Activated CD8-positive, alpha-beta memory T cell treated with anti-CD3 and anti-CD28 coated beads for 1 hour (primary cell): ENCODE results near the gene SLC27A1.
"Not testable (repeated sequence)": the region's sequence is repeated elsewhere in the genome, so short reads cannot be mapped to it uniquely, and the experiment has no call there.

Experiments
- DNase-seq, 2 donors: peaks; one replicate each; pipeline ENCODE4 v3.0.0-alpha.2; 2020; ENCODE audit warnings: low read depth in 1 of 2; ENCODE audit errors: extremely low read depth in 1 of 2

SLC27A1 gene

DNA sequence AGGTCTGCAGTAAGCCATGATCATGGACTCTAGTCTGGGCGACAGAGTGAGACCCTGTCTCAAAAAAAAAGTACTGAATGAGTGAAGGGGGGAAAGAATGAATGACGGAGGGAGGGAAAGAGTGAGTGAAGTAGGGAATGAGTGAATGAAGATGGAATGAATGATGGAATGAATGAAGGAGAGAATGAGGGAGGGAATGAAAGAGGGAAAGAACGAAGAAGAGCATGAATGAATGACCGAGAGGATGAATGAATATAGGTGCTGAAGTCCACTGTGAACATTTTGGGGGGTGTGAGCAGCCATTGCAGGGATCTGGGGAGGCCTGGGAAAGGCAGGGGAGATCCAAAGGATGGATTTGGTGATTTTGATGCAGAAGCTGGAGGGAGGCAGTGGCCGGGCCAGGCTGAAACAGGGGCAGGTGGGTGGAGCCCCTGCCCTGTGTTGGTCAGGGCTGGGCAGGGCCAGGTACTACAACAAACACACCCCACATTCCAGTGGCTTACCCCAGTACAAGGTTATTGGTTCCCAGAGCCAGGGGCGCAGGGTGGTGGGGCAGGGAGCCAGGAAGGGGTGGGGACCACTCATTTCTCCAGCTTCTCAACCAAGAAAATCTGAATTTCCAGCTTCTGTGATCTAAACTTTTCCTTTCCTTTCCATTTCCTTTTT lies 14.3 kb downstream of the SLC27A1 start:
- DNase-seq = no peak

DNA sequence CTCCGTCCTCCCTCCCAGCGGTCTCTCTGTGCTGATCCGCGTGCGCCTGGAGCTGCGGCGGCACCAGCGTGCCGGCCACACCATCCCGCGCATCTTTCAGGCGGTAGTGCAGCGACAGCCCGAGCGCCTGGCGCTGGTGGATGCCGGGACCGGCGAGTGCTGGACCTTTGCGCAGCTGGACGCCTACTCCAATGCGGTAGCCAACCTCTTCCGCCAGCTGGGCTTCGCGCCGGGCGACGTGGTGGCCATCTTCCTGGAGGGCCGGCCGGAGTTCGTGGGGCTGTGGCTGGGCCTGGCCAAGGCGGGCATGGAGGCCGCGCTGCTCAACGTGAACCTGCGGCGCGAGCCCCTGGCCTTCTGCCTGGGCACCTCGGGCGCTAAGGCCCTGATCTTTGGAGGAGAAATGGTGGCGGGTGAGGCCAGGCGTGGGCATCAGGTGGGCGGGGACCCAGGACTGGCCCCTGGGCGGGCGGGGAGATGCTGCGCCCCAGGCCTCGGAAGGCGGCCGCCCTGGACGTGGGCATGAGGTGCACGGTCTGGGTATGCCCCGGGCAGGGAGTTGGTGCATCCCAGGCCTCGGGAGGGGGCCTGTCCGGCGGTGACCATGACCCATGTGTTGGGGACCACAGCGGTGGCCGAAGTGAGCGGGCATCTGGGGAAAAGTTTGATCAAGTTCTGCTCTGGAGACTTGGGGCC lies 16.4 kb downstream of the SLC27A1 start:
- DNase-seq = no peak

DNA sequence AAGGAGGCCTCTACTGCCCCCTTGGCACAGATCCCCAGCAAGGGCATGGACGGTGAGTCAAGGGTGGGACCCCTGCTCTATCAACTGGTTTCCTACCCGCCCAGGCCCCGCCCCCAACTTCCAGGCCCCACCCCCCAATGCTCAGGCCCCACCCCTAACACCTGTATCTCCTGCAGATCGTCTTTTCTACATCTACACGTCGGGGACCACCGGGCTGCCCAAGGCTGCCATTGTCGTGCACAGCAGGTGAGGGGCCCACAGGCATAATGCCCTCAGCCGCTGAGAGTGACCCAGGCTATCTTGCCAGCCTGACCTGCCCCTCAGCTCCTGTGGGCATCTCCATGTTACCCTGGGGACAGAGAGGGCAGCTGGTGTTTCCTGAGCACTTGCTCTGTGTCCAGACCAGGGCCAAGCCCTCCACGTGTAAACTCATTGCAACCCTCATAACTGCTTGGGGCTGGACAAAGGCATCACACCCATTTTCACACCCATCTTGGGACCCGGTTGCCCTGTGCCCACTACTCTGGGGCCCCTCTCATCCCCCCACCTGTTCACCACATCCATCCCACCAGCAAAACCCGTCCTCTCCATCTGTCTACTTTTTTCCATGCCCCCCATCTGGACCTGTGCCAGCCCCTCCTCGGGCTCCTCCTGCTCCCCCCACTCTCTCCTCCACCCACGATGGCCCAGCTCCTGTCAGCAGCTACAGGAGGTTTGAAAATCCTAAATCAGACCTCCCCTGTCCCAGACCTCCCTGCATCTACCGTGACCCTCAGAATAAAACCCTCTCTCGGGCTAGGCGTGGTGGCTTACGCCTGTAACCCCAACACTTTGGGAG lies 17.2 kb downstream of the SLC27A1 start:
- DNase-seq = no peak

DNA sequence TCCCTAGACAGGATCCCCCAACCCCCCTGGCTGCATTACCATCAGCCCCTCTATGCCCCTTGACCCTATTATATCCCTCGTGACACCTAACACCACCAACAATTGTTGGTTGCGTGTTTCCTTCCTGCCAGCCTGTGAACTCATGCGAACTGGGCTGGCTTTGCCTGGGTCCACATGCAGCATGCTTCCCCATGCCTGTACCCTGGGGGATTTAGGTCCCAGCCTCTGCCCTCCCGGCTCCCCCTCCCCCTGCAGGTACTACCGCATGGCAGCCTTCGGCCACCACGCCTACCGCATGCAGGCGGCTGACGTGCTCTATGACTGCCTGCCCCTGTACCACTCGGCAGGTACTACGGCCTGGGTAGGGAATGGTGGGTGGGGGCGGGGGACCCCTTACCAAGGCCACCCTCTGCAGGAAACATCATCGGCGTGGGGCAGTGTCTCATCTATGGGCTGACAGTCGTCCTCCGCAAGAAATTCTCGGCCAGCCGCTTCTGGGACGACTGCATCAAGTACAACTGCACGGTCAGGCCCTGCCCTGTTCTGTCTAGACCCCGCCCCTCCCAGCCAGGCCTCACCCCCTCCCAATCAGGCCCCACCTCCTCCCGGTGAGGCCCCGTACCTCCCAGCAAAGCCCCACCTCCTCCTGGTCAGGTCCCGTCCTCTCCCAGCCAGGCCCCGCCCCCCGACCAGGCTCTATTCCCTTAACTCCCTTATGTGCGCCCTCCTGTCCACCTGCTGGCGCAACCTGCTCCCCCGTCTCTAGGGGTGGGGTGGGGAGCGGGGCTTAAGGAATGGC lies 18.5 kb downstream of the SLC27A1 start:
- peak; percentile 56 to 65 for DNase-seq

DNA sequence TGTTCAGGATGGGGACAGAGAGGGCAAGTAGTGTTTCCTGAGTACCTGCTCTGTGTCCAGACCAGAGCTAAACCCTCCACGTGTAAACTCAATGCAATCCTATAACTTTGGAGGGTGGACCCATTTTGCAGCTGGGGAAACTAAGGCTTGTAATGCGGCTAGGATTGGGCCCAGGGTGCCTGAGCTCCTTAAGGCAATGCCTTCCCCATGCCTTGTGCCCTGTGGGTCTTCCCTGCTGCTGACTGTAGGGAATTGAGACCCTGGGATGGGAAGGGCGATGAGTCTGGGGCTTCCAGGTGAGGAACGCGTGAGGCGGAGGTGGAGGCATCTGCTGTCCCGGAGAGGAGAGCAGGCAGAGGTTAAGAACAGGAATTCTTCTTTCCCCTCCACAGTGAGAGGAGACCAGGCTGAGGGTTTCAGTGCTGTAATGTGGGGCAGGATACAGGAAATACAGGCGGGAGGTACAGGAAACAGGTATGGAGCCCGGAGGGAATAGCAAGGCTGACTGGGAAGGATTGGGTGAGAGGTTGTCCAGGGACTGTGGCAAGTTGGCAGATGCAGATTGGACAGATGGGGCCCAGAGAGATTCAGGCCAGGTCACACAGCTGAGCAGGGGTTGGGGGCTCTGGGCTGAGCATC lies 19.2 kb downstream of the SLC27A1 start:
- no peak for DNase-seq

DNA sequence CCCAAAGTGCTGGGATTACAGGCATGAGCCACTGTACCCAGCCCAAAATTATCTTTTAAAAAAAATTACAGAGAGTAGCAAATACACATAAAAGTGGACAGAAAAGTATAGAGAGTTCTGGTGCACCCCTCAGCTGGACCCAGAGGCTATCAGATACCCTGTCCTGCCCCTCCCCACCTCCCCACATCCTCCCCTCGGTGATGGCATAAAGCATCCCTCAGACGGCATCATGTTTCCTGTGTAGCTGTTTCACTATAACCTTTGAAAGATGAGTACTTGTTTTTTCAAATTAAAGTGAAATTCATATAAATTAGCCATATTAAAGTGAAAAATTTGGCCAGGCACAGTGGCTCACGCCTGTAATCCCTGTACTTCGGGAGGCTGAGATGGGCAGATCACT lies 20.1 kb downstream of the SLC27A1 start:
- no peak for DNase-seq

DNA sequence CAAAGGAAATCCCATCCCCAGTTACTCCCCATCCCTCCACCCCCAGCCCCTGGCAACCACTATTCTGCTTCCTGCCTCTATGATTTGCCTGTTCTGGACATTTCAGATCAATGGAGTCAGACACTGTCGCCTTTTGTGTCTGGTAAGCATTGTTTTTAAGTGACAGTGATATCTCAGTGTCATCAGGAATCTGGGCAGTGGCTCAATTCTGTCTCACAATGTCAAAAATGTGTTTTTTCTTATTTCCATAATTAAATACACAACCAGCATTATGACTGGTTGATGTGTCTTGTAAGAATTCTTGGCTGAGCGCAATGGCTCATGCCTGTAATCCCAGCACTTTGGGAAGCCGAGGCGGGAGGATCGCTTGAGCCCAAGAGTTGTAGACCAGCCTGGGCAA lies 21.0 kb downstream of the SLC27A1 start:
- DNase-seq = no peak

DNA sequence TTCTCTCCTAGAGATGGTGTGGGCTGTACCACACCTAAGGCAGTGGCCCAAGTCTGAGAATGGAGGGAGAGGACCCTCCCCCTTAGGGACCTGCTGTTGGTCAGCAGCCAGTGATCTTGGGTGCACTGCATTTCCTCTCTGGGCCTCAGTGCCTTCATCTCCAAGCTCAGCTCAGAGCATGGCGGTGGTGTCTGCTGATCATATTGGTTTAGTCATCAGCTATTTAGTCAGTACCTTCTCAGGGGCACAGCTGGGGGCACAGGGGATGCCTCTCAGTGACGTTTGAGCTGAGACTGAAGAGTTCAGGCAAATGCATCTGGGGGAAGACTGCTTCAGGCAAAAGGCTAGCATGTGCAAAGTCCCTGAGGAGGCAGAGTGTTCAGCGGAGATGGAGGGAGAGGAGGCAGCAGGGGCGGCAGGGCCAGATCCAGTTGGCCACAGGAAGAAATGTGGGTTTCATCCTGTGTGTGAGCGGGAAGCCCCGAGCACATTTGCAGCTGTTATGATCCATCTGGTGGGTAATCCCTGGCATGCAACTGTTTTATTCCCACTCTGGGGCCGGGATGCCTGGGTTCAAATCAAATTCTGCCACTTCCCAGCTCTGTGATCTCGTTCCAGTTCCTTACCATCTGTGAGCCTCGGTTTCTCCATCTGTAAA lies 25.4 kb downstream of the SLC27A1 start:
- DNase-seq = no peak

DNA sequence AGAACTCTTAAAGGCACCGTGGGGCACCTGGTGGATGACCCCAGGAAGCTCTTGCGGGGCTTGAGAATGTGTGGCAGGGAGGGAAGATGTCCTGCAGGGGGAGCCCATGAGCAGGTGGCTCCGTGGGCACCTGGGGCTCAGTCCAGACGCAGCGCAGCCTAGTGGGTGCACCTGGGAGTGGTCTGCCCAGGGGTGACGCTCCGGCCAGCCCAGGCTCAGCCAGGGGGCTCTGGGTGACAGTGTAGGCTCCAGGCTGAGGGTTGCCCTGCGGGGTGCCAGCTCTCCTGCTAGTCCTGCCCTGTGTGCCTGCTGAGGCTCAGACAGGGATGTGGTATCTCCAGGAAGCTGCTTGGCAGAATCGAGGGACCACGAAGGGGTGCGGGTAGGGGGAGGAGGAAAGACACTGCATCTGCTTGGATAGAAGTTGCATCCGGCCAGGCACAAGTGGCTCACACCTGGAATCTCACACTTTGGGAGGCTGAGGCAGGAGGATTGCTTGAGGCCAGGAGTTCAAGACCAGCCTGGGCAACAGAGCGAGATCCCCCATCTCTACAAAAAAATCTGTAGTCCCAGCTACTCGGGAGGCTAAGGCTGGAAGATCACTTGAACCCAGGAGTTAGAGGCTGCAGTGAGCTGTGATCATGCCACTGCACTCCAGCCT lies 26.1 kb downstream of the SLC27A1 start:
- DNase-seq = peak; percentile 52 to 69

DNA sequence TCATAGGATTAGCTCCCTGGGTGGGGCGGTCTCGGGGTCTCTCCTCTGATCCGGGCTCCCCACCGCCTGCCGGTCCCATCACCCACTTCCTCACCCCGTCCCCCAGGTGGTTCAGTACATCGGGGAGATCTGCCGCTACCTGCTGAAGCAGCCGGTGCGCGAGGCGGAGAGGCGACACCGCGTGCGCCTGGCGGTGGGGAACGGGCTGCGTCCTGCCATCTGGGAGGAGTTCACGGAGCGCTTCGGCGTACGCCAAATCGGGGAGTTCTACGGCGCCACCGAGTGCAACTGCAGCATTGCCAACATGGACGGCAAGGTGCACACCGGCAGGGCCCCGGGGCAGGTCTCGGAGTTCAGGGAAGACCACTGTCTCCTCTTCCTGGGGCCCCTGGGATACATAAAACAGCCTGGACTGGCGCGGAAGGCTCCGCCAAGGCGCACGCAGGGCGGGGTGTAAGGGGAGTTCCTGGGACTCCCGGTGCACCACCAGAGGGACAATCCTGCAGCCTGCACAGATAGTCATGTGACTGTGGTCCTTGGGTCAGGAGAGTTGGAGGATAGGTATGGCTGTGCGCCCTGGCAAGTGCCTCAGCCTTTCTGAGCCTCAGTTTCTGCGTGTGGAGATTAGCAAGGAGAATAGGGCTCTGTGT lies 26.9 kb downstream of the SLC27A1 start:
- no peak for DNase-seq

DNA sequence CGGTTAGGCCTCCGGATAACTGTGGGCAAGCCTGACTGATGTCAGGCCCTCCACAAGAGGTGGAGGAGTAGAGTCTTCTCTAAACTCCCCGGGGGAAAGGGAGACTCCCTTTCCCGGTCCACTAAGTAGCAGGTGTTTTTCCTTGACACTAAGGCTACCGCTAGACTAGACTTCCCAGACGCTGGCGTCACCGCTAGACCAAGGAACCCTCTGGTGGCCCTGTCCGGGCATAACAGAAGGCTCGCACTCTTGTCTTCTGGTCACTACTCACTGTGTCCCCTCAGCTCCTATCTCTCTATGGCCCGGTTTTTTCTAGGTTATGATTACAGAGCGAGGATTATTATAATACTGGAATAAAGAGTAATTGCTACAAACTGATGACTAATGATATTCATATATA lies 28.7 kb downstream of the SLC27A1 start:
- DNase-seq = not testable (repeated sequence)

DNA sequence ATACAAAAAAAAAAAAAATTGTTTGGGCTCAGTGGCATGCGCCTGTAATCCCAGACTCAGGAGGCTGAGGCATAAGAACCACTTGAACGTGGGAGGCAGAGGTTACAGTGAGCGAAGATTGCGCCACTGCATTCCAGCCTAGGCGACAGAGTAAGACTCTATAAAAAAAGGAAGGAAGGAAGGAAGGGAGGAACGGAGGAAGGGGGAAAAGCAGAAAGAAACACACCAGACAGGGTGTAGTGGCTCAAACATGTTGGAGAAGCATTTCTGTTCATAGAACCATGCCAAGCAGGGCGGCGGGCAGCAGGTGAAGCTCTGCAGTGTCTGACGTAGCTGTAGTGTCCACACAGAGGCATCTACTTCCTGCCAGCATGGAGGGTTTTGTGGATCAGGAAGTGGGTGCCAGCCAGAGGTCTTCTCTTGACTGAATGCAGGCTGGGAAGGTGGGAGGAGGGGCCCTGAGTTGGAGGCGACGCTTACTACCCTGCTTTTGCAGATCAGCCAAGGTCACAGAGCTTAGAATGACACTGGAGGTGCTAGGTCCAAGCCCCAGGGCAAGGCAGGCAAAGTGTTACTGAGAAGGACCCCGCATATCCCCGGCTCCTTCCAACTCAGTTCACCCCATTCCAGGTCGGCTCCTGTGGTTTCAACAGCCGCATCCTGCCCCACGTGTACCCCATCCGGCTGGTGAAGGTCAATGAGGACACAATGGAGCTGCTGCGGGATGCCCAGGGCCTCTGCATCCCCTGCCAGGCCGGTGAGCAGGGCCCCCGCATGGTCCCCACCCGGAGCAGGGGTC lies 29.5 kb downstream of the SLC27A1 start:
- no peak for DNase-seq

DNA sequence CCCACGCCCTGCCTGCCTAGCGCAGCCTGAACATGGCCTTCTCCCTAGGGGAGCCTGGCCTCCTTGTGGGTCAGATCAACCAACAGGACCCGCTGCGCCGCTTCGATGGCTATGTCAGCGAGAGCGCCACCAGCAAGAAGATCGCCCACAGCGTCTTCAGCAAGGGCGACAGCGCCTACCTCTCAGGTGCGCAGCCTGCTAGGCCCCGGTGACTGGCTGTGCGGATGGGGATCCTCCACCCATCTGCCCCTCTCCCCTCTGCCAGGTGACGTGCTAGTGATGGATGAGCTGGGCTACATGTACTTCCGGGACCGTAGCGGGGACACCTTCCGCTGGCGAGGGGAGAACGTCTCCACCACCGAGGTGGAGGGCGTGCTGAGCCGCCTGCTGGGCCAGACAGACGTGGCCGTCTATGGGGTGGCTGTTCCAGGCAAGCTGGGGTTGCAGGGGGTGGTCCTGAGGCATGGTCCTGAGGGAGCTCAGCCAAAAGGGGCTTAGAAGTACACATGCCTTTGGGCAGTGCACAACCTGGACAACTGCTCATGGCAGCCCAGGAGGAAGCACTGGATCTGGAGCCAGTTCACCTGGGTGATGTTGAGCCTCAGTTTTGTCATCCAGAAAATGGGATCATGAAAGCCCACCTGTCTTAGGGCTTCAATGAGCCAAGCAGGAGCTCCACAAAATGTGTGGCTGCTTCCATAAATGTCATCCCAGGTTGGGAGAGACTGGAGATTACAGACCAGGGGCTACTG lies 30.3 kb downstream of the SLC27A1 start:
- no peak for DNase-seq

DNA sequence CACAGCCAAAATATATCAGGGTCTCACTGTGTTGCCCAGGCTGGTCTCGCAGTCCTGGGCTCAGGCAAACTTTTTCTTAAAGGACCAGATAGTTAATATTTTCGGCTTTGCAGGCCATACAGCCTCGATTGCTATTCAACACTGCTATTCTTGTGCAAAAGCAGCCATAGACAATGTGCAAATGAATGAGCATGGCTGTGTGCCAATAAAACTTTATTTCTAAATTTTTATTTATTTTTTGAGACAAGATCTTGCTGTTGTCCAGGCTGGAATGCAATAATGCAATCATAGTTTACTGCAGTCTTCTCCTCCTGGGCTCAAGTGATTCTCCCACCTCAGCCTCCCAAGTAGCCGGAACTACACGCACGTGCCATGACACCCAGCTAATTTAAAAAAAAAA lies 32.9 kb downstream of the SLC27A1 start:
- no peak for DNase-seq

DNA sequence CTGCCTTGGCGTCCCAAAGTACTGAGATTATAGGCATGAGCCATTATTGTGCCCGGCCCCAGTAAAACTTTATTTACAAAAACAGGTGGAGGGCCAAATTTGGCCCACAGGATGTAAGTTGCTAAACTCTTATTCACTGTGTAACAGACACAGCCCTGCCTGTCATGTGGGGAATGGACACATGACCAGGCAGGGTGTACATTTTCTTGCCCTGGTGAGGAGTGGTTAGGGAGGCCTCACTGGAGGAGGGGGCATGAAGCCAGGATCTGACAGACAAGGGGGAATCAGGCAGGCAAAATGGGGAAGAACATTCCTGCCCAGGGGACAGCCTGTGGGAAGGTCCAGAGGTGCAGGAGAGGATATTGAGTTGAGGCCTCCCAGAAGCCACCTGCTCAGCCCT lies 33.7 kb downstream of the SLC27A1 start:
- DNase-seq = no peak

DNA sequence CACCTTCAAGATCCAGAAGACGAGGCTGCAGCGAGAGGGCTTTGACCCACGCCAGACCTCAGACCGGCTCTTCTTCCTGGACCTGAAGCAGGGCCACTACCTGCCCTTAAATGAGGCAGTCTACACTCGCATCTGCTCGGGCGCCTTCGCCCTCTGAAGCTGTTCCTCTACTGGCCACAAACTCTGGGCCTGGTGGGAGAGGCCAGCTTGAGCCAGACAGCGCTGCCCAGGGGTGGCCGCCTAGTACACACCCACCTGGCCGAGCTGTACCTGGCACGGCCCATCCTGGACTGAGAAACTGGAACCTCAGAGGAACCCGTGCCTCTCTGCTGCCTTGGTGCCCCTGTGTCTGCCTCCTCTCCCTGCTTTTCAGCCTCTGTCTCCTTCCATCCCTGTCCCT lies 34.1 kb downstream of the SLC27A1 start:
- DNase-seq = no peak

DNA sequence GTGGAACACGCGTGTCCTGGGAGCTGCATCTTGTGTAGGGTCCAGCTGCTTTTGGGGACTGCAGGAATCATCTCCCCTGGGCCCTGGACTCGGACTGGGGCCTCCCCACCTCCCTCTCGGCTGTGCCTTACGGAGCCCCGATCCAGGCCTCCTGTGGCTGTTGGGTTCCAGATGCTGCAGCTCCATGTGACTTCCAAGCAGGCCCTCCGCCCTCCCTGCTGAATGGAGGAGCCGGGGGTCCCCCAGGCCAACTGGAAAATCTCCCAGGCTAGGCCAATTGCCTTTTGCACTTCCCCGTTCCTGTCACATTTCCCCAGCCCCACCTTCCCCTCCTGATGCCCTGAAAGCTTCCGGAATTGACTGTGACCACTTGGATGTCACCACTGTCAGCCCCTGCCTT lies 34.9 kb downstream of the SLC27A1 start:
- no peak for DNase-seq

DNA sequence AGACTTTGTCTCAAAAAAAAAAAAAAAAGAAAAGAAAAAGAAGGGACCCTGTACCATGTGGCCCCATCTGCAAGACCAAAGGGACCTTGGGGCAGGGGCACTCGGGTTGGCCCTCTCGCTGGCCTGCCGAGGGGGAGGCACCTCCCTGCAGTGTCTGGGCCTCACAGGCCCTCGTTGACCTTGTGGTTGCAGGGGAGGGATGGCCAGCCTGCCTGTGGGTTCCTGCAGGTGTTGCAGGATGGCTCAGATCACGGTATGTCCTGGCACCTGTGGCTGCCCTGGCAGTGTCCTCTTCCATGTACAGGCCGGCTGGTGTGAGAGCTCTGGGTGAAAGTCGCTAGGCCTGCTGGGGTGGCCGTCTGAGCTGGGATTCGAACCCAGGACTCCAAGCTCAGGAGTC lies 36.4 kb downstream of the SLC27A1 start:
- DNase-seq = no peak
